SK-N-SH (cell line): Measurements from ENCODE around the gene THBS1.

ENCODE experiments used
- CHD2 ChIP-seq: fragments of 150-350 bp; IDR thresholded peaks from 2 replicates; pipeline ENCODE4 v1.6.1; 2018; ENCODE audit warnings: low read length; ENCODE audit not compliant: partially characterized antibody
- EP300 ChIP-seq, 2 experiments: IDR thresholded peaks; 2 replicates each; pipeline versions ENCODE4 v1.4.0 to v1.6.1; 2012; ENCODE audit warnings: borderline replicate concordance in 1 of 2, low read depth in 1 of 2, low read length in 1 of 2
- EZH2phosphoT487 ChIP-seq: fragments of 200-600 bp; sonication (generic); IDR thresholded peaks from 2 replicates; pipeline ENCODE4 v1.6.1; 2017; ENCODE audit warnings: low read depth, mixed run types, mild to moderate bottlenecking, antibody characterized with exemption, moderate library complexity, borderline replicate concordance
- NRF1 ChIP-seq: IDR thresholded peaks from 2 replicates; pipeline ENCODE4 v1.6.1; 2012; ENCODE audit warnings: low read depth, mild to moderate bottlenecking, low read length
- POLR2AphosphoS5 ChIP-seq: IDR thresholded peaks from 2 replicates; pipeline ENCODE4 v1.6.1; 2012; ENCODE audit warnings: low read depth, low read length
- RFX5 ChIP-seq: IDR thresholded peaks from 2 replicates; pipeline ENCODE4 v1.6.1; 2012; ENCODE audit warnings: mild to moderate bottlenecking, improper control_type of control experiment, low read length
- YY1 ChIP-seq: IDR thresholded peaks from 2 replicates; pipeline ENCODE4 v1.4.0; 2012; ENCODE audit warnings: low read depth, mild to moderate bottlenecking
- TF ChIP-seq, protein P1 (sequence below): fragments of 200-600 bp; sonication (generic); IDR thresholded peaks from 2 replicates; pipeline ENCODE4 v1.6.1; 2017; ENCODE audit warnings: antibody characterized with exemption, mild to moderate bottlenecking, moderate library complexity
- TF ChIP-seq, protein P2 (sequence below): IDR thresholded peaks from 2 replicates; pipeline ENCODE4 v1.4.0; 2012; ENCODE audit warnings: low read depth
- TF ChIP-seq, protein P3 (sequence below): IDR thresholded peaks from 2 replicates; pipeline ENCODE4 v1.6.1; 2012; ENCODE audit warnings: mild to moderate bottlenecking, low read depth, low read length, moderate library complexity

DNA sequence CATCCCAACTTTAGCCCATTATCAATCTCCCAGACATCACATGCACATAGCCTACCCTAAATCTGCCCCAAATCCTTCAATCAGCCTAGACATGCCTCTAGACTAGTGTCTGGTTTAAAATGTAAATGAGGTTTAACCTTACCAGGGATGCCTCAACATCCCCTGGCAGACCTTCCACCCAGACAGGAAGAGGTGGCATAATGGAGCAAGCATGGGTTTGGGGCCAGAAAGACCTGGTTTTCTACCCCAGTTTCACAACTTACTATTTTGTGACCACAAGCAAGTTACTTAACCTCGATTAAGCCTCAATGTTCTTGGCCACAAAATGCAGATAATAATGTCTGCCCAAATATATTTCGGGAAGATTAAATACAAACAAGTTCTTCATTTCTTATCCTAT, 28.3 kb upstream of the THBS1 start:
- TF ChIP-seq NRF1 (no peak), YY1 (no peak), POLR2AphosphoS5 (no peak), CHD2 (no peak), EP300 (IDR thresholded peaks at IDR 0.05; ENCODE audit: borderline replicate concordance in 1 of 2, low read depth in 1 of 2, low read length in 1 of 2) (no peak), EZH2phosphoT487 (no peak), RFX5 (no peak)
- TF ChIP-seq, protein P1, sequence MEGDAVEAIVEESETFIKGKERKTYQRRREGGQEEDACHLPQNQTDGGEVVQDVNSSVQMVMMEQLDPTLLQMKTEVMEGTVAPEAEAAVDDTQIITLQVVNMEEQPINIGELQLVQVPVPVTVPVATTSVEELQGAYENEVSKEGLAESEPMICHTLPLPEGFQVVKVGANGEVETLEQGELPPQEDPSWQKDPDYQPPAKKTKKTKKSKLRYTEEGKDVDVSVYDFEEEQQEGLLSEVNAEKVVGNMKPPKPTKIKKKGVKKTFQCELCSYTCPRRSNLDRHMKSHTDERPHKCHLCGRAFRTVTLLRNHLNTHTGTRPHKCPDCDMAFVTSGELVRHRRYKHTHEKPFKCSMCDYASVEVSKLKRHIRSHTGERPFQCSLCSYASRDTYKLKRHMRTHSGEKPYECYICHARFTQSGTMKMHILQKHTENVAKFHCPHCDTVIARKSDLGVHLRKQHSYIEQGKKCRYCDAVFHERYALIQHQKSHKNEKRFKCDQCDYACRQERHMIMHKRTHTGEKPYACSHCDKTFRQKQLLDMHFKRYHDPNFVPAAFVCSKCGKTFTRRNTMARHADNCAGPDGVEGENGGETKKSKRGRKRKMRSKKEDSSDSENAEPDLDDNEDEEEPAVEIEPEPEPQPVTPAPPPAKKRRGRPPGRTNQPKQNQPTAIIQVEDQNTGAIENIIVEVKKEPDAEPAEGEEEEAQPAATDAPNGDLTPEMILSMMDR, result no peak
- TF ChIP-seq, protein P2, sequence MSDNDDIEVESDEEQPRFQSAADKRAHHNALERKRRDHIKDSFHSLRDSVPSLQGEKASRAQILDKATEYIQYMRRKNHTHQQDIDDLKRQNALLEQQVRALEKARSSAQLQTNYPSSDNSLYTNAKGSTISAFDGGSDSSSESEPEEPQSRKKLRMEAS, result no peak
- TF ChIP-seq, protein P3, sequence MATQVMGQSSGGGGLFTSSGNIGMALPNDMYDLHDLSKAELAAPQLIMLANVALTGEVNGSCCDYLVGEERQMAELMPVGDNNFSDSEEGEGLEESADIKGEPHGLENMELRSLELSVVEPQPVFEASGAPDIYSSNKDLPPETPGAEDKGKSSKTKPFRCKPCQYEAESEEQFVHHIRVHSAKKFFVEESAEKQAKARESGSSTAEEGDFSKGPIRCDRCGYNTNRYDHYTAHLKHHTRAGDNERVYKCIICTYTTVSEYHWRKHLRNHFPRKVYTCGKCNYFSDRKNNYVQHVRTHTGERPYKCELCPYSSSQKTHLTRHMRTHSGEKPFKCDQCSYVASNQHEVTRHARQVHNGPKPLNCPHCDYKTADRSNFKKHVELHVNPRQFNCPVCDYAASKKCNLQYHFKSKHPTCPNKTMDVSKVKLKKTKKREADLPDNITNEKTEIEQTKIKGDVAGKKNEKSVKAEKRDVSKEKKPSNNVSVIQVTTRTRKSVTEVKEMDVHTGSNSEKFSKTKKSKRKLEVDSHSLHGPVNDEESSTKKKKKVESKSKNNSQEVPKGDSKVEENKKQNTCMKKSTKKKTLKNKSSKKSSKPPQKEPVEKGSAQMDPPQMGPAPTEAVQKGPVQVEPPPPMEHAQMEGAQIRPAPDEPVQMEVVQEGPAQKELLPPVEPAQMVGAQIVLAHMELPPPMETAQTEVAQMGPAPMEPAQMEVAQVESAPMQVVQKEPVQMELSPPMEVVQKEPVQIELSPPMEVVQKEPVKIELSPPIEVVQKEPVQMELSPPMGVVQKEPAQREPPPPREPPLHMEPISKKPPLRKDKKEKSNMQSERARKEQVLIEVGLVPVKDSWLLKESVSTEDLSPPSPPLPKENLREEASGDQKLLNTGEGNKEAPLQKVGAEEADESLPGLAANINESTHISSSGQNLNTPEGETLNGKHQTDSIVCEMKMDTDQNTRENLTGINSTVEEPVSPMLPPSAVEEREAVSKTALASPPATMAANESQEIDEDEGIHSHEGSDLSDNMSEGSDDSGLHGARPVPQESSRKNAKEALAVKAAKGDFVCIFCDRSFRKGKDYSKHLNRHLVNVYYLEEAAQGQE, result no peak
